Airway epithelial cell (primary cell): ENCODE results near the gene COA6. TPM values are rescaled to one million over a fixed set of nuclear protein-coding genes. Genes with fewer than 3 reads are reported as not detected.

Experiments used
- total RNA-seq: library from RNA; depleted of rRNA; stranded (reverse); fragments of >200 nt; gene quantifications from 2 replicates; pipeline ENCODE4 v1.2.3, GENCODE V29; 2015

COA6 gene, protein sequence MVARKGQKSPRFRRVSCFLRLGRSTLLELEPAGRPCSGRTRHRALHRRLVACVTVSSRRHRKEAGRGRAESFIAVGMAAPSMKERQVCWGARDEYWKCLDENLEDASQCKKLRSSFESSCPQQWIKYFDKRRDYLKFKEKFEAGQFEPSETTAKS
- total RNA-seq: 37.9 and 38.0 TPM in 2 replicates

DNA sequence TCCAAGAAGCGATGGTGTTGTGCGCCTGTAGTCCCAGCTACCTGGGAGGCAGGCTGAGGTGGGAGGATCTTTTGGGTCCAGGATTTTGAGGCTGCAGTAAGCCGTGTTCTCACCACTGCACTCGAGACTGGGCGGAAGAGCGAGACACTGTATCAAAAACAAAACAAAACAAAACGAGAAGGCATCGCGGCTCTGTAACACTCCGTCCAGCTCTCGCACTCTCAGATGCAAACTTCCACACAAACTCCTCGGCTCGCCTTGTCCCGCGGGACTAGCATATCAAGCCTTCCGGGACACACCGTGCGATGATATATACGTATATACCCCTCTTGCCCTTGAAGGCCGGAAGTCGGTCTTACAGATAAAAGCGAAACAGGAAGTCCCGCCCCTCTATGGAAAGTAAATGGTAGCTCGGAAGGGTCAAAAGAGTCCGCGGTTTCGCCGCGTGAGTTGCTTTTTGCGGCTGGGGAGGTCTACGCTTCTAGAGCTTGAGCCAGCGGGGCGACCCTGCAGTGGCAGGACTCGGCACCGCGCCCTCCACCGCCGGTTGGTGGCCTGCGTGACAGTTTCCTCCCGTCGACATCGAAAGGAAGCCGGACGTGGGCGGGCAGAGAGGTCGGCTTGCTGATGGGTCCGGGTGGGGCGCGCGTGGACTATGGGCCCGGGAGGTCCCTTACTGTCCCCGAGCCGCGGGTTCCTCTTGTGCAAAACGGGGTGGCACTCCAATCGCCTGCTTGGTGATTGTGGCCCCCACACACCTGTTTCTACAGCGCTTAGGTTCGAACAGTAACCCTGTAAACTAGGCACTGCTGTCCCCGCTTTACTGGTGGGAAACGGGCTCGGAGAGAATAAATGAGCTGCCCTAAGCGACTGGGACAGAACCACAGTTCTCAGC lies at the start of gene COA6:
TSS of gene COA6 (plus strand) at position 393 of the 895 bp plus-strand sequence. CDS start at position 404, 11 bp downstream.

Other genes with a start within 250 kb of the COA6 start
- gene TARBP1, start 105.7 kb downstream of the COA6 start, total RNA-seq: 10.7 and 17.4 TPM in 2 replicates
- 77.8 and 95.6 TPM in 2 replicates for gene IRF2BP2, start 236.7 kb downstream of the COA6 start, total RNA-seq